Activated CD8-positive, alpha-beta T cell treated with anti-CD3 and anti-CD28 coated beads, Interleukin-2, amount 10 ng/mL, durations not matched to agents 7 days and 5 days (primary cell): Measurements from ENCODE around the gene ADAP1. TPM values are rescaled to one million over a fixed set of nuclear protein-coding genes. Genes with fewer than 3 reads are reported as not detected.
A peak's percentile ranks its signal among the peaks of the same experiment; 100 is the strongest.
"Not testable (repeated sequence)": the region's sequence is repeated elsewhere in the genome, so short reads cannot be mapped to it uniquely, and the experiment has no call there.

ENCODE experiments used
- ATAC-seq: fragments of 150-1000 bp; cut with Tn5 transposase; one replicate; pipeline ENCODE4 v1.10.0; 2021; ENCODE audit warnings: moderate library complexity
- CTCF ChIA-PET: fragments of 350-600 bp; sonication (Branson Sonifier 250); formaldehyde crosslinking; loops from one replicate; lab custom pipeline; 2021; ENCODE audit warnings: antibody characterized with exemption; lab: Charles Lee
- POLR2A ChIA-PET: fragments of 350-600 bp; sonication (Branson Sonifier 250); formaldehyde crosslinking; loops from one replicate; lab custom pipeline; 2021; ENCODE audit warnings: antibody characterized with exemption; lab: Charles Lee
- DNase-seq: peaks from one replicate; pipeline ENCODE4 v3.0.0-alpha.2; 2020
- H3K27ac Mint-ChIP-seq: one replicate; pipeline ENCODE4 v1.8.0; 2021; ENCODE audit warnings: mild to moderate bottlenecking, mixed read lengths
- H3K27me3 Mint-ChIP-seq: one replicate; pipeline ENCODE4 v1.8.0; 2021; ENCODE audit warnings: low read depth, mixed read lengths
- H3K36me3 Mint-ChIP-seq: one replicate; pipeline ENCODE4 v1.8.0; 2021; ENCODE audit warnings: low read depth, mixed read lengths
- H3K4me1 Mint-ChIP-seq: one replicate; pipeline ENCODE4 v1.8.0; 2021; ENCODE audit warnings: low read depth, mixed read lengths
- H3K4me3 Mint-ChIP-seq: one replicate; pipeline ENCODE4 v1.8.0; 2021; ENCODE audit warnings: mild to moderate bottlenecking, mixed read lengths
- H3K9me3 Mint-ChIP-seq: one replicate; pipeline ENCODE4 v1.8.0; 2022; ENCODE audit warnings: mixed read lengths; ENCODE audit not compliant: insufficient read depth
- total RNA-seq, 2 experiments: library from RNA; stranded (reverse); gene quantifications; one replicate each; pipeline ENCODE4 v1.2.3, GENCODE V29; 2021

The ADAP1 gene, protein sequence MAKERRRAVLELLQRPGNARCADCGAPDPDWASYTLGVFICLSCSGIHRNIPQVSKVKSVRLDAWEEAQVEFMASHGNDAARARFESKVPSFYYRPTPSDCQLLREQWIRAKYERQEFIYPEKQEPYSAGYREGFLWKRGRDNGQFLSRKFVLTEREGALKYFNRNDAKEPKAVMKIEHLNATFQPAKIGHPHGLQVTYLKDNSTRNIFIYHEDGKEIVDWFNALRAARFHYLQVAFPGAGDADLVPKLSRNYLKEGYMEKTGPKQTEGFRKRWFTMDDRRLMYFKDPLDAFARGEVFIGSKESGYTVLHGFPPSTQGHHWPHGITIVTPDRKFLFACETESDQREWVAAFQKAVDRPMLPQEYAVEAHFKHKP
- 10 to 100 TPM; 24.2 to 28.6 TPM for total RNA-seq

DNA sequence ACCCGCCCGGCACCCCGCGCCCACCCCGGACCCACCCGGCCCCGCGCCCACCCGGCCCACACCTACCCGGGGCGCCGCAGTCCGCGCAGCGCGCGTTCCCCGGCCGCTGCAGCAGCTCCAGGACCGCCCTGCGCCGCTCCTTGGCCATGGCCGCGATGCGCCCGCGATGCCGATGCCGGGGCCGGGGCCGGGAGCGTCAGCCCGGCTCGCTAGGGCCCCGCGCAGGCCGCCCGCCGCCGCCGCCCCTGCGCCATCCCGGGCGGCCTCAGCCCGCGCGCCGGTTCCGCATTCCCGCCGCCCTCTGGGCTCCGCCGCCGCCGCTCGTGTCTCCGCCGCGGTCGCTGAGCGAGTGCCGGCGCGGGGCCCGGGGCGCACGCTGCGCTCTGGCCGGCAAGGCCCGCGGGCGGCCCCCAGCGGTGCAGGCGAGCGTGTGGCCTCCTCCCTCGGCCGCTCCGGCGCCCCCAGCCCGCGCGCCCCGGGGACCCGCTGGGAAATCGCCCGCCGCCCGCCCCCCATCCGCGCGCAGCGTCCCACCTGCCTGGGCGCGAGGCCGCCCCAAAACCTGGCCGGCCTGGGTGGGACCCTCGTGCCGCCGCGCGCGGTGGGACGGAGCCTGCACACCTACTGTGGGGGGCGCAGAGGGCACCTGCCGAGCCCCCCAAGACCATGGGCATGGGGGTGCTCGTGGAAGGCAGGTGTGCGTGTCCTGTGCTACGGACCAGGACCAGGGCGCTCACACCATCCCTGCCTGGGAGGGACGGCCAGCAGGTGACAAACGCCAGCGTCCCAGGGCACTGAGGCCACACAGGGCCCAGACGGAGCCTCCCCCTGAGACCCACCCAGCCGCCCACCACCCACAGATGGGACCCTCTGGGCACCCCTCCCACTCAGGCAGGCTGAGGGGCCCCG, at the start of gene ADAP1:
Gene ADAP1, minus strand, starts transcription at position 351 of the 909 bp plus-strand sequence. Its CDS starts 203 bp downstream, at position 148.
- Mint-ChIP-seq H3K27ac (no peak within 1 kb of the TSS), H3K4me3 (peak within 1 kb of the TSS; percentile 70), H3K9me3 (no peaks in the 10 kb centered on the region), H3K36me3 (no peaks in the 10 kb centered on the region), H3K4me1 (peaks cover 10% of the 10 kb centered on the region), H3K27me3 (no peaks in the 10 kb centered on the region)
- ChIA-PET CTCF (interaction anchor here (0.7 to 2.5 kb wide), 4 partner anchors 31 to 46 kb away, joined by 3 to 8 read pairs (median 6); no protein-coding TSS in a partner anchor), POLR2A (interaction anchor here (1.0 kb wide), 1 partner anchor 45 kb away, joined by 3 read pairs; no protein-coding TSS in a partner anchor)
- ATAC-seq (peak; percentile 79), DNase-seq (peak; percentile 54)

DNA sequence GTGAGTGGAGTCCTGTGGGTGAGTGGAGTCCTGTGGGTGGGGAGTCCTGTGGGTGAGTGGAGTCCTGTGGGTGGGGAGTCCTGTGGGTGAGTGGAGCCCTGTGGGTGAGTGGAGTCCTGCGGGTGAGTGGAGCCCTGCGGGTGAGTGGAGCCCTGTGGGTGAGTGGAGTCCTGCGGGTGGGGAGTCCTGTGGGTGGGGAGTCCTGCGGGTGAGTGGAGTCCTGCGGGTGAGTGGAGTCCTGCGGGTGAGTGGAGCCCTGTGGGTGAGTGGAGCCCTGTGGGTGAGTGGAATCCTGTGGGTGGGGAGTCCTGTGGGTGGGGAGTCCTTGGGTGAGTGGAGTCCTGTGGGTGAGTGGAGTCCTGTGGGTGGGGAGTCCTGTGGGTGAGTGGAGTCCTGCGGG, 48.0 kb upstream of the ADAP1 start:
- H3K4me3 Mint-ChIP-seq, H3K4me1 Mint-ChIP-seq: not testable (repeated sequence)

DNA sequence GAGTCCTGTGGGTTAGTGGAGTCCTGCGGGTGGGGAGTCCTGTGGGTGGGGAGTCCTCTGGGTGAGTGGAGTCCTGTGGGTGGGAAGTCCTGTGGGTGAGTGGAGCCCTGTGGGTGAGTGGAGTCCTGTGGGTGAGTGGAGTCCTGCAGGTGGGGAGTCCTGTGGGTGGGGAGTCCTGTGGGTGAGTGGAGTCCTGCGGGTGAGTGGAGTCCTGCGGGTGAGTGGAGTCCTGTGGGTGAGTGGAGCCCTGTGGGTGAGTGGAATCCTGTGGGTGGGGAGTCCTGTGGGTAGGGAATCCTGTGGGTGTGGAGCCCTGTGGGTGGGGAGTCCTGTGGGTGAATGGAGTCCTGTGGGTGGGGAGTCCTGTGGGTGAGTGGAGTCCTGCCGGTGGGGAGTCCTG, 47.5 kb upstream of the ADAP1 start:
- H3K36me3 Mint-ChIP-seq, H3K27ac Mint-ChIP-seq, H3K27me3 Mint-ChIP-seq, ATAC-seq, DNase-seq, H3K4me3 Mint-ChIP-seq, CTCF ChIA-PET, H3K9me3 Mint-ChIP-seq, POLR2A ChIA-PET, H3K4me1 Mint-ChIP-seq: not testable (repeated sequence)

More for the DNA sequence above, 48.0 kb upstream of the ADAP1 start:
- DNase-seq, H3K36me3 Mint-ChIP-seq, H3K27ac Mint-ChIP-seq, CTCF ChIA-PET, H3K27me3 Mint-ChIP-seq, POLR2A ChIA-PET, ATAC-seq, H3K9me3 Mint-ChIP-seq: not testable (repeated sequence)

DNA sequence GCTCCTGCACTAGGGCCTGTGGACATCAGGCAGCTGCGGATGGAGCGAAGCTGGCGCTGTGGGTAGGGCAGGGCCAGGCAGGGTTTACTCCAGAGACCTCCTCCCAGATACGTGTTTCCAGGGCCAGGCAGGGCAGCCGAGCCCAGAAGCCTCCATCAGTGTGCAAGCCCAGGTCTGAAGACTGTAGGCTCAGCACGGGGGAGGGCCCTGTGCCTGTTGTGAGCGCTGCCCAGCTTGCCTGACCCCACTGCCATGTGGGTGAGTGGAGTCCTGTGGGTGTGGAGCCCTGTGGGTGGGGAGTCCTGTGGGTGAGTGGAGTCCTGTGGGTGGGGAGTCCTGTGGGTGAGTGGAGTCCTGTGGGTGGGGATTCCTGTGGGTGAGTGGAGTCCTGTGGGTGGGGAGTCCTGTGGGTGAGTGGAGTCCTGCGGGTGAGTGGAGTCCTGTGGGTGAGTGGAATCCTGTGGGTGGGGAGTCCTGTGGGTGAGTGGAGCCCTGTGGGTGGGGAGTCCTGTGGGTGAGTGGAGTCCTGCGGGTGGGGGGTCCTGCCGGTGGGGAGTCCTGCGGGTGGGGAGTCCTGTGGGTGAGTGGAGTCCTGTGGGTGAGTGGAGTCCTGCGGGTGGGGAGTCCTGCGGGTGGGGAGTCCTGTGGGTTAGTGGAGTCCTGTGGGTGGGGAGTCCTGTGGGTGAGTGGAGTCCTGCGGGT, 46.7 kb upstream of the ADAP1 start:
- not testable (repeated sequence) for ATAC-seq, H3K4me3 Mint-ChIP-seq, H3K36me3 Mint-ChIP-seq, H3K27me3 Mint-ChIP-seq, H3K27ac Mint-ChIP-seq, H3K9me3 Mint-ChIP-seq, H3K4me1 Mint-ChIP-seq, DNase-seq
- ChIA-PET CTCF (interaction anchor here (1.1 kb wide), 1 partner anchor 65 kb away, joined by 6 read pairs; no protein-coding TSS in a partner anchor), POLR2A (interaction anchor here (0.7 kb wide), 1 partner anchor 291 kb away, joined by 3 read pairs; no protein-coding TSS in a partner anchor)

DNA sequence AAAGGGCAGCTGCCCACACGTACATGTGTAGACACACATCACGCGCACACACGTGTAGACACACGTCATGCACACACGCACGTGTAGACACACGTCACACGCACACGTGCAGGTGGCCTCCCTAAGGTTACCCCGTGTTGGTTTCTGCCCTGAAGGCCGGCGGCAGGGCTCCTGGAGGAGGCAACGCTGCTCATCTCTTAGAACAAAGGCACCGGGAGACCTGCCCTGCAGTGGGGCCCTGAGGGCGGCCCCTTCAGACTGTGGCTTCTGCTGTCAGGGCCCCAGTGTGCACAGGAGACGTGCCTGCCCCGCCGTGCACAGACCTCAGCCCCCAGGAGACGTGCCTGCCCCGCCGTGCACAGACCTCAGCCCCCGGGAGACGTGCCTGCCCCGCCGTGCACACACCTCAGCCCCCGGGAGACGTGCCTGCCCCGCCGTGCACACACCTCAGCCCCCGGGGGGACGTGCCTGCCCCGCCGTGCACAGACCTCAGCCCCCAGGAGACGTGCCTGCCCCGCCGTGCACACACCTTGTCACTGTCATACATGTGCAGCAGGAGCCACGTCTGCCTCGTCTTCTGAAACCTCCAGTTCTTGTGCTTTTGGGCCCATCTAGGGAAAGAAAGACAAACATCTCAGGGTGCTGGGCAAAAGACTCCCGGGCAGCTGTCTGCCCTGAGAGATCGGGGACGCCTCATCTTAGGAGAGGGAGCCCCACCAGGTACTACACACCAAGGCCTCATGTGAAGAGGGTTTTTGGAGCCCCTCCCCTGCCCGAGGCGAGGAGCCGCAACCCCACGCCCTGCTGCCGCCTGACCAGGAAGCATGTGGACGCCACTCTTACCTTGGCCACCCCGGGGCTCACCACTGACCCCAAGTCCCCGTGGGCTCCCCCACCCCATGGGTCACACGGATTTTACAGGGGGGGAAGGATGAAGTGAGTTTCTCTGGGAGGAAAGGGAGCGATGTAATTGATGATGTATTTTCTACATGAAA, 45.8 kb upstream of the ADAP1 start:
- H3K27me3 Mint-ChIP-seq = no peaks in the 10 kb centered on the region
- DNase-seq = no peak
- CTCF ChIA-PET = interaction anchor here (1.1 kb wide), 1 partner anchor 66 kb away, joined by 6 read pairs; no protein-coding TSS in a partner anchor
- no peak overlapping the region for H3K4me3 Mint-ChIP-seq
- peak; percentile 25 for ATAC-seq
- POLR2A ChIA-PET = interaction anchor here (0.7 kb wide), 1 partner anchor 292 kb away, joined by 3 read pairs; no protein-coding TSS in a partner anchor
- H3K36me3 Mint-ChIP-seq = no peaks in the 10 kb centered on the region
- H3K27ac Mint-ChIP-seq = no peak overlapping the region
- no peaks in the 10 kb centered on the region for H3K4me1 Mint-ChIP-seq
- no peaks in the 10 kb centered on the region for H3K9me3 Mint-ChIP-seq

DNA sequence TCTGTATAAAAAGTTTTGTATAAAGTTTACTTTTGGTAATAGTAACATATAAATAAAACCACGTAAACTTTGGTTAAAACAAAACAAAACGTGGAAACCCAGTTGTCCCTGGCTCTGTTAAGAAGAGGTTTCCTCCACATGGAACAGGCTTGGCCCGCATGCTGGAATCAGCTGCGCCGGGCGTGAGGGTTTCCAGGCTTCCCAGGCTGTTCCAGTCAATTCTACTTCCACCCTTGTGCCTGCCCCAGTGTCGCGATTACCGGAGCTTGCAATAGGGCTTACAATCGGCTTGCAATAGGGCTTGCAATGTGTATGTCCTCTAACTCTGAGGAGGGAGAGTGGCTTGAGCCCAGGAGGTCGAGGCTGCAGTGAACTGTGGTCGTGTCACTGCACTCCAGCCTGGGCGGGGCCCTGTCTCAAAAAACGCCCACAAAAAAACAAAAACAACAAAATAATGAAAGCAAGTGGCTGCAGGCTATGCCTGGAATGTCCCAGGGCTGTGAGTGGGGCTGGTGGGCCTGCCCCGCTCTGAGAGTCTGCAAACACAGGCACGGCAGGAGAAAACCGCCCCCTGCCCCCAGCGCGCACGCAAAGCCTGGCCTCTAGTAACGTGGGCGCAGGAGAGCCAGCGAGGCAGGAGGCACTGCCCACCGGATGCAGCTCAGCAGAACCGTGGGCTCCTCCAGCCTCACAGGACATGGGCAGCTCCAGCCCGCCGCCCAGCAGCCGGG, 44.8 kb upstream of the ADAP1 start:
- ChIA-PET CTCF (interaction anchor here (1.4 to 8.1 kb wide), 3 partner anchors 45 to 176 kb away, joined by 3 to 176 read pairs (median 4); partner anchors contain the start of gene GPR146), POLR2A (no interaction called here)
- H3K36me3 Mint-ChIP-seq = no peaks in the 10 kb centered on the region
- no peak for ATAC-seq
- no peak for DNase-seq
- no peaks in the 10 kb centered on the region for H3K27me3 Mint-ChIP-seq
- no peak overlapping the region for H3K27ac Mint-ChIP-seq
- H3K9me3 Mint-ChIP-seq = no peaks in the 10 kb centered on the region
- H3K4me3 Mint-ChIP-seq = no peak overlapping the region
- no peaks in the 10 kb centered on the region for H3K4me1 Mint-ChIP-seq

DNA sequence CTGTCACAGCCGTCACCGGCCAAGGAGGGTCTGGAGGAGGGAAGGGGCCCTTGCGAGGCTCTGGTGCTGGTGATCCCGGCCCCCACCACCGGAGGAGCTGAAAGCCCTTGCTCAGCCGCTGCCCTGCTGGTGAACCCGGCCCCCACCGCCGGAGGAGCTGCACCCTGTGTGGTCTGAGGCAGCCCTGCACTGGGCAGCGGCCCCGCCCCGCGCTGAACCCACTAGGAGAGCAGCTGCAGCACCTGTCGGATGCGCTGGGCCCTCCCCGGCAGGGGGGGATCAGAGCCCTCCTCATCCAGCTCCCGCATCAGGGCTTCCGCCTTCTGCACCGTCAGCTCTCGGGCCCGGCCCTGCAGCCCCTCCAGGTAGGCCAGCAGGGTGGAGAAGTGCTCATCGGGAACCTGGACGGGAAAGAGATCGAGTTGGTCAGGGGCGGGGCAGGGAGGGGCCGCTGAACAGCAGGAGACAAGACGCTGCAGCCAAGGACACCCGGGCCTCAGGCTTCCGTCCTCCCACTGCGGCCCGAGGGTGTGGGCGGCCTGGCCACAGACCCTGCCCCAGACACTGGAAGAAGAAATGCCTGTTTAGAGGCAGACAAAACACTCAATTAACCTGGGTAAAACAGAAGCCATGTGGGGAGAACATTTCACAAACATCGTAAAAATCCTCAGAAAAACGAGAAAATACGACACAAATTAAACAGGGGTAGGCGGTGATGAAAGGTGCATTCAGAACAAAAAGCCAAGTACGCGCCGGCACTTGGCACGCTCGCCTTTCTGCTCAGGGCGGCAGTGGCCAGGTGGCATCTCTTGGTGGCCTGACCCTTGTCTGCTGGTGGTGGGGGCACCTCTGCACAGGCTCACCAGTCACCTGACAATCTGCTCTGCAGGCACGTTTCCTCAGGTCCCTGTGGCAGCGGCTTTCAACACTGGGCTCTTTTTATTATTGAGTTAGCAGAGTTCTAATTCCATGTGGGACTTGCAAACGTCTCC, 43.2 kb upstream of the ADAP1 start:
- H3K9me3 Mint-ChIP-seq = no peaks in the 10 kb centered on the region

DNA sequence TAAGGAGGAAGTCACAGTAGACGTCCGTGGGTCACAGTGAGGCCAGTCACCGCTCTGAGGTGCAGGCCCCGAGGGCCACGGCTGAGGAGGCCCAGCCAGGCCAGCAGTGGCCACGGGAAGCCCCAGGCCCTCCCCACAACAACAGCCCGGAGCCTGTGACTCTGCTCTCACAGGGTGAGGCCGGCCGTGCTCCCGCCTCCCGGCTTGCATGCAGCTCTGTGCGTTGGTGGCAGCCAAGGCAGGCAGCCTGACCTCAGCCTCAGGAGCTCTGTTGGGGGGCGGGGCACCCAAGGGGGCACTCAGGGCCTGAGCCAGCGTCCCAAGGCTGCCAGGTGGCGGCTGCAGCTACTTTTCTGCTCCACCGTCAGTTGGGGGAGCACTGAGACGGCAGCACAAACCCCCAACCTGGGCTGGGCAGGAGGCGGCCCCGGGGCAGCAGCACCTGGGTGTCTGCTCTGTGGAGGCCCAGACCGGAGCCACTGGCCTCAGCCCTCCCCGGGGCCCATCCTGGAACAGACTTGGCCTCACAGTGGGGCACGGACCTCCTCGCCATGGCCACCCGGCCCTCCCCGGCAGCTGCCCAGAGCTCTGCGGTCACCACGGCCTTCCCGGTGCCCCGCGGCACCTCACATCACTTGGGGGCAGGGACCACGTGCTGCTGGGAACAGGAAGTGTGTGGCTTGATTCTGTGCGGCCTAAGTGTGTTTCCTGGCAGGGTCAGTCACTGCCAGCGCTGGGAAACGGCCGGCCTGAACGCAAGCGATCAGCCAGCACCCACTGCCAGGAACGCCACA, 41.8 kb upstream of the ADAP1 start:
- Mint-ChIP-seq H3K4me1 (peaks cover 4% of the 10 kb centered on the region), H3K9me3 (no peaks in the 10 kb centered on the region), H3K27ac (no peak overlapping the region), H3K36me3 (no peaks in the 10 kb centered on the region), H3K27me3 (no peaks in the 10 kb centered on the region), H3K4me3 (no peak overlapping the region)
- ChIA-PET CTCF (interaction anchor here (6.0 to 8.1 kb wide), 2 partner anchors 69 to 179 kb away, joined by 75 to 176 read pairs; no protein-coding TSS in a partner anchor), POLR2A (interaction anchor here (0.6 kb wide), 1 partner anchor 223 kb away, joined by 3 read pairs; no protein-coding TSS in a partner anchor)
- ATAC-seq (no peak), DNase-seq (no peak)

More for the DNA sequence above, 43.2 kb upstream of the ADAP1 start:
- CTCF ChIA-PET = interaction anchor here (1.4 to 8.1 kb wide), 2 partner anchors 68 to 178 kb away, joined by 3 to 176 read pairs; no protein-coding TSS in a partner anchor
- DNase-seq (no peak), ATAC-seq (no peak)
- Mint-ChIP-seq H3K36me3 (no peaks in the 10 kb centered on the region), H3K4me1 (peaks cover 4% of the 10 kb centered on the region), H3K27ac (no peak overlapping the region), H3K27me3 (no peaks in the 10 kb centered on the region), H3K4me3 (no peak overlapping the region)
- POLR2A ChIA-PET = no interaction called here
